GM10248 (cell line): ENCODE results near the gene CC2D1A.

Experiments used
- CTCF ChIA-PET: fragments of 300-600 bp; sonication (Branson Sonifier 250); formaldehyde crosslinking; extraction: SDS; loops from one replicate; lab custom pipeline; 2021; ENCODE audit warnings: antibody characterized with exemption; lab: Yijun Ruan, JAX
- POLR2A ChIA-PET: fragments of 350-650 bp; sonication (Branson Sonifier 250); formaldehyde crosslinking; extraction: SDS; loops from one replicate; lab custom pipeline; 2020; ENCODE audit warnings: antibody characterized with exemption; lab: Yijun Ruan, JAX
- DNase-seq: peaks from one replicate; pipeline ENCODE4 v3.0.0; 2012; ENCODE audit errors: extremely low spot score
- CTCF ChIP-seq: IDR thresholded peaks from 2 replicates; pipeline ENCODE4 v1.5.1; 2012; ENCODE audit warnings: mild to moderate bottlenecking, low read depth; ENCODE audit errors: extremely low read depth, missing control alignments, control extremely low read depth

Gene CC2D1A

GRCh38 chr19:13875824-13876223 lies 30.2 kb upstream of the CC2D1A start:
- ChIA-PET CTCF (interaction anchor here (1.0 to 1.8 kb wide), 6 partner anchors 14 to 240 kb away, joined by 3 to 7 read pairs (median 5); partner anchors contain the start of gene MISP3), POLR2A (interaction anchor here (0.6 kb wide), 1 partner anchor 522 kb away, joined by 5 read pairs; no protein-coding TSS in a partner anchor)

GRCh38 chr19:13876834-13877233 lies 29.2 kb upstream of the CC2D1A start, which contains the start of gene NANOS3:
Gene NANOS3 (plus strand): TSS chr19:13877134. CDS start chr19:13877249, 115 bp downstream.
- POLR2A ChIA-PET, result no interaction called here
- CTCF ChIA-PET, result interaction anchor here (0.8 to 2.1 kb wide), 4 partner anchors 158 to 260 kb away, joined by 3 to 7 read pairs (median 6); partner anchors contain the start of genes ASF1B and MISP3
- TF ChIP-seq CTCF, result no peak
- no peak for DNase-seq

More at GRCh38 chr19:13875824-13876223, 30.2 kb upstream of the CC2D1A start:
- TF ChIP-seq CTCF, result no peak
- no peak for DNase-seq

GRCh38 chr19:13877303-13877702 lies 28.7 kb upstream of the CC2D1A start:
- no peak for TF ChIP-seq CTCF
- ChIA-PET POLR2A (no interaction called here), CTCF (interaction anchor here (0.8 to 2.1 kb wide), 6 partner anchors 15 to 259 kb away, joined by 3 to 7 read pairs (median 4); partner anchors contain the start of genes ASF1B and MISP3)

GRCh38 chr19:13880059-13881043 lies 25.6 kb upstream of the CC2D1A start:
- ChIA-PET CTCF (interaction anchor here (0.6 to 4.9 kb wide), 34 partner anchors 9 to 439 kb away, joined by 3 to 84 read pairs (median 4); partner anchors contain the start of genes ASF1B, IL27RA and MISP3), POLR2A (no interaction called here)
- DNase-seq, result peak; percentile 98
- peak; percentile 95 for TF ChIP-seq CTCF

More at GRCh38 chr19:13877303-13877702, 28.7 kb upstream of the CC2D1A start:
- DNase-seq, result no peak

GRCh38 chr19:13881251-13881691 lies 24.7 kb upstream of the CC2D1A start:
- DNase-seq, result no peak

More at GRCh38 chr19:13881251-13881691, 24.7 kb upstream of the CC2D1A start:
- POLR2A ChIA-PET, result no interaction called here
- CTCF ChIA-PET, result interaction anchor here (0.8 to 4.9 kb wide), 27 partner anchors 10 to 438 kb away, joined by 3 to 84 read pairs (median 5); partner anchors contain the start of genes ASF1B, CC2D1A, IL27RA and MISP3
- no peak for TF ChIP-seq CTCF
